ENCODE data around the gene PRKCI.

- TF ChIP-seq CTCF (conservative IDR thresholded peaks at IDR 0.05; ENCODE audit: low read depth, low read length) (no peak), SMC3 (IDR thresholded peaks at IDR 0.05; ENCODE audit: low read depth, low read length) (no peak), RCOR1 (IDR thresholded peaks at IDR 0.05; ENCODE audit: insufficient replicate concordance, low read length) (no peak), POLR2A (IDR thresholded peaks at IDR 0.05; ENCODE audit: low read depth, low read length) (no peak), MXI1 (IDR thresholded peaks at IDR 0.05; ENCODE audit: borderline replicate concordance, low read depth, low read length) (no peak), ELK1 (IDR thresholded peaks at IDR 0.05; ENCODE audit: borderline replicate concordance, low read depth, low read length) (no peak), CHD1 (IDR thresholded peaks at IDR 0.05; ENCODE audit: low read depth, low read length) (no peak), RAD21 (IDR thresholded peaks at IDR 0.05; ENCODE audit: low read length) (no peak)
Observed at GRCh38 chr3:170180079-170180907, 41.9 kb upstream of the PRKCI start.
